GM21390 (cell line): Measurements from ENCODE around the gene DDX17.

Experiments
- ATAC-seq: cut with Tn5 transposase; IDR thresholded peaks from one replicate; pipeline ENCODE4 v1.9.1; 2021; ENCODE audit not compliant: unreplicated experiment

DDX17 gene

DNA sequence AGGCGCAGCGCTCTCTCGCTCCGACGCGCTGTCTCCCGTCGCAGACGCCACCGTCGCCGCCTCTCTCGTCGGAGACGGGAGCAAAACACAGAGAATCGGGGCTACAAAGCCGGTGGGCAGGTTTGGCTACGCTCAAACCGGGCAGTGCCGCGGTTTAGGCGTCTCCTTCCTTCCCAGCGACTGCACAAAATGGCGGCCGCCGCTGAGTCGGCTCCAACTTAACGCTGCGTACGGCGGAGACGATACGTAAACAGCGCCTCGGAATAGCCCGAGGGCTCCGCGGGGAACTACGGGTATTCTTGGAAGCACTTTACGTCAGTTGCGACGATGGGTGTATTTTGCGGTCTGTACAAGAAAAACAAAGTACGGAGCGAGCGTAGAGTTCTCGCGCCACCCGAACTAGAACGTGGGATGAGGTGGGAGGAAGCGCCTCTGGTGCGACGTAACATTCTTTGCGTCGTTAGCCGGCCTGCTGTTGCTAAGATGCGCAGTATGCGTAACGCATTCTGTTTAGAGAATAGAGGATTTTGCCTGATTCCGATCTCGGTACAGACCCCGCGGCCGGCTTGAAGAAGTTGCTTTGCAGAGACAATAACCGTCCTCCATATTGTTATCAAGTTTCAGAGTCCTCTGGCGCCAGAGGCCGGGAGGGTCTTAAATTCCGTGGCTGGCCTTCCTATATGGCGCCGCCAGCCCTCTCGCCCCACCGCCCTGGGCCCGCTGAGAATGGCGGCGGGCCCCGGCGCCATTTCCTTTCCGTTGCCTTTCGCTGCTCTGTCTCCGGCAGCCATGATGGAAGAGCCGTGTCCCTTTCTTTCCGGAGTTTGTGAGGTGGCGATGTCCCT is at the start of gene DDX17:
Gene DDX17 (minus strand): TSS at position 194 of the 845 bp plus-strand sequence.
- ATAC-seq, result peak; percentile 71

DNA sequence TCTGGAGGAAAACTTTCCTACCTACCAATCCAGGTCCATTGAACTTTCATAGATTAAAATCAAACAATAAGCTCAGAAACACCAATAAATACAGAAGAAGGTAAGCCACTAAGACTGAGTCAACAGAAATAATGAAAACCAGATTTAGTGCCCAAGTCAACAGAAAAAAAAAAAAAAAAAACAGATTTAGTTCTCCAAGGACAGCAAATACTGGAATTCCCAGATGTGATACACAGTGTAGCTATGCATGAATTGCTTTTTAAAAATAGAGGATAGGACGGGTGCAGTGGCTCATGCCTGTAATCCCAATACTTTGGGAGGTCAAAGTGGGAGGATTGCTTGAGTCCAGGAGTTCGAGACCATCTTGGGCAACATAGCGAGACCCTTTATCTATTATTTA is 48.2 kb upstream of the DDX17 start:
- no peak for ATAC-seq

DNA sequence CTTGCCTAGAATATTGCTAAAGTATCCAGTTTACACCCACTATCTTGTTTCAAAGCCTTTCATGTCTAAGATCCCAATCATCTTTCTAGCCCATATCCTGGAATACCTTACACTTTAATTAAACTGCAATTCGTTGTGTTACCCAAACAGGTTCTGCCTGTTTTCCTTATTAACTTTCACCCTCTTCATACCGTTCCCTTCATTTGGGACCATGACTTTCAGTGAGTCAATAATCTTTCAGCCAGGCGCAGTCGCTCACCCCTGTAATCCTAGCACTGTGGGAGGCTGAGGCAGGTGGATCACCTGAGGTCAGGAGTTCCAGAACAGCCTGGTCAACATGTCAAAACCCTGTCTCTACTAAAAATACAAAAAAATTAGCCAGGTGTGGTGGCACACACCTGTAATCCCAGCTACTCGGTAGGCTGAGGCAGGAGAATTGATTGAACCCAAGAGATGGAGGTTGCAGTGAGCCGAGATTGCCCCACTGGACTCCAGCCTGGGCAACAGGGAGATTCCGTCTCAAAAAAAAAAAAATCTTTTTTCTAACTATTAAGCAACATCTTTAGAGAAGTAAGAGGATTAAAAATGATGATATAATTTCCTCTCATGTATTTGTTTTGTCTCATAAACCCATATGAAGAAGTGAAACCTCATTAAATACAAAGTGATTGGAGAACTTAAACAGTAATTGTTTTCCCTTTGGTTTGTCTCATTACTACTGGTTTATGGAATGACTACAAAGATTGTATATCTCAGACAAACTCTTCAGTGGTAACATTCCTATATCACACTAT is 43.2 kb upstream of the DDX17 start:
- ATAC-seq, result no peak

DNA sequence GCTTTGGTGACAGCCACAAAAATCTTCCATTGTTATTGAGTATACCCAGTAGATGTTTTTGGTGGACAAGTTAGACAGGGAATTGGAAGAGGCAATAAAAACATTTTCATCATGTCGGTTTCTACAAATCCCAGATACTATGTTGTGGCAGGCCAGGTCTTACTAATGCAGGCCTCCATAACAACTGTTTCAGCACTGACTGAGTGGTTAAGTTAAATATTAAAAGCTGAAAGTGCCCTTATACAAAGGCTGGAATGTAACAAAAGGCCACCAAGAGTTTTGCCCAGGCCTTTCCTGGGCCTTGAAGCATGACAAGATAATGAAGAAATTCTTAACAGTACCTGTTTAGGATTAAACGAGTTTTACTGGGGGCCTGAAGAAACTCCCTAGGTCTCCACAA is 34.6 kb upstream of the DDX17 start:
- no peak for ATAC-seq

DNA sequence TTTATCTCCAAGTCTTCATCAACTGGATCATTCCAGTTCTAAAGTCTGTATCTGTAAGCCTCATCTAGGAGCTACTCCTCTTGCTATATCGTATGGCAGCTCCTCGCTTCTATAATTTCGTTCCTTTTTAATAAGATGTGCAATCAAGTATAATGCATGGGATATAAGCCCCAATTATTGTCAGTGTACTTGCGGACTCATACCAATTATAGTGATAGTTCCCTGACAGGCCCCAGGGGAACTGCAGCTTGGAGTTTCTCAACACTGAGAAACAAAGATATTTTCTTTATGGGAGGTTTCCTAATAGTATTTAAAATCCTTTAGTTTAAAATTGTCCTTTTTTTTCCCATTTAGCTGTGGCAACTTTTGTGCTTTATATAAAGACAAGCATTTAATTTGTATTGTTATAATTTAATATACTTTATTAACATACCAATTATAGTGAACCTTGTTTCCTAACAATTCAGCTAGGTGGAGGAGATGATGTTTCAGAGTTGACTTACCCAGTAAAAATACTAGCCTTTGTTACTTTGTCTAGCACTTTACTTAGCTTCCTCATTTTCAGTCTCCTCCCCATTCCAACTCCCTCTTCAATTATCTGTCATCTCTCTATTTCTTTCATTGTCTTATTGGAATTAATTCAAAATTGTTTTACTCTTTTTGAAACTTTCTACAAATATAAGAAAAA is 25.3 kb upstream of the DDX17 start:
- ATAC-seq, result no peak

DNA sequence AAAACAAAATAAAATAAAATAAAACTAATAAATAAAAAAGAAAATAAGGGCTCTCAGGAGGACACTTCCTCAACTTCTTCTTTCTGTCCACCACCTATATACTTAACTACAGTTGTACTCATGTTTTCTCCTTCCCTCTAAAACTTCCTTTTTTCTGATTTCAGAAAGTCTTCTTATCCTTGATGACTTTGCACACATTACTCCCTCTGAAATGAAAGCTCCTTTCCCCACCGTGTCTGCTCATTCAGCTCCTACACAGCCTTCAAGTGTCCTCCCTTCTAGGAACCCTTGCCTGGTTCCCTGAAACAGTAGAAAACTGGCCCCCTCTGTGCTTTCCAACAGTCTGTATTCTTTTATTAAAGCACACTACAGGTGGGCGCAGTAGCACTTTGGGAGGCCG is 18.3 kb upstream of the DDX17 start:
- ATAC-seq, result no peak

DNA sequence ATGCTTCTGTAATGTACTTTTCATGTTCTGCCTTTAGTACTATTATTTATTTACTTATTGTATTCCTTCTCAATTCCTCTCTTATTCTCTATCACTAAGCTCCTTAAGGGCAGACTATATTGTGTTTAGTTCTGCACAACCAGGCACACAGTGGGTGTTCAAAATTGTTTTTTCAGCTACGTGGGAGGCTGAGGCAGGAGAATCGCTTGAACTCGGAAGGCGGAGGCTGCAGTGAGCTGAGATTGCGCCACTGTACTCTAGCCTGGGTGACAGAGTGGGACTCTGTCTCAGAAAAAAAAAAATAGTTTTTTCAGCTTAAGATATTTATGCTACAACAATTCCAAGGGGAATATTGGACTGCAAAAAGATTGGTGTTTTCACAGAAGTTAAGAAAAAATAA is 17.4 kb upstream of the DDX17 start:
- ATAC-seq, result no peak

DNA sequence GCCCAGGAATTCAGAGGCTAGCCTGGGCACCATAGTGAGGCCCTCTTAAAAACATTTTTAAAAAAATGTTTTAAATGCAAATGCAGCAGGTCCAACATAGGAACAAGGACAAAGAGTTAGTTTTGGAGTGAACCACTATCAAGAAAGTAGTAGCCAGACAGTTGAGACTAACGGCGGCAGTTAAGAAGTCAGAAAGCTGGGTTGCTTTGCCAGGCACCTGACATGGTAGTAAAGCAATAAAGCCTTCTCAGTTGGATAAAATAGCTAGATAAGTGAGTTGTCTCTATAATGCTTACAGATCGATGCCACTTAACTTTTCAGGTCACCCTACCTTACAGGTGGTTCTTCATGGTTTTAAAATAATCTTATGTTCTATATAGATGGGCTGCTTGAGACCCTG is 16.9 kb upstream of the DDX17 start:
- ATAC-seq, result no peak

DNA sequence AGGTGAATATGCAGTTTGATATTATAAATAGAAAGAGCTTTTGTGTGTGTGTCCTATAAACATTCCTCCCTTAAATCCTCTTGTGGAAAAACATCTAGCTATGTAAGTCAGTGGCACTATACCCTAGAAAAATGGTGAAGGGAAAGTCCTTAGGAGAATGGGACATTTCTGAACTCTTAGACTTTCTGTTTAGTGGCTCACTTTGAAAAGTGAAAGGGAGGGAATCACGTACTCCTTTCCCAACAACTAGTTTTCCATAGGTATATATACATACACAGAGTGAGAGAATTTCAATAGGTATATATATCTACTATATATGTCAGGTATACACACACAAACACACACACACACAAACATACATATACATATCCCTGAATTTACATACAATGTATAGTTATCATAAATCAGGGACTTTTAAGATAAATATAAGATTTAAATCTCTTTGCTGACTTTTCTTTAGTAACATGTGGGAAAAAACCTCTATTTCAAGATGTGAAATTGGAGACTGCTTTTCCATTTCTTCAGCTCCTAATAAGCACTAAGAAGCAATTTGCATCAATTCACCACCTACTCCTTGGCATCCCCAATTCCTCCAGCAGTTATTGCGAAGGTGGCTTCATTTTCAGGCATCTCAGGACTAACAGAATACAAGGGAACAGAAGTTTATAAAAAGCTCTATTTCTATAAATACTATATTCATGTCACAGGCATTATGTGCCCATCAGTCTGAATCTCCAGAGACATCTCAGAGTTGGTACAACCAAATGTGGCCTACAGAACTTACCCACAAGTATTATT is 13.5 kb upstream of the DDX17 start:
- ATAC-seq, result no peak

DNA sequence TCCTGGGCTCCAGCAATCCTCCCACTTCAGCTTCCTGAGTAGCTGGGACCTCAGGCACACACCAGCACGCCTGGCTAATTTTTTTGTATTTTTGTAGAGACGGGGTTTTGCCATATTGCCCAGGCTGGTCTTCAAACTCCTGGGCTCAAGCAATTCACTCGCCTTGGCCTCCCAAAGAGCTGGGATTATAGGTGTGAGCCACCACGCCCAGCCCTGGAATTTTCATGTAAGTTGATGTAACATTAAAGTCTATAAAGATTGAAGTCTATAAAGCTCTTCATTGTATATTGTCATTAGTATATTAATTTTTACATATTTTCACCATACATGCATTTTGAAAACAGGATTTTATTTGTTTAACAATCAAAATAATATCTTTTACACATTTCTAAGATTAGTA is 12.5 kb upstream of the DDX17 start:
- ATAC-seq, result no peak

DNA sequence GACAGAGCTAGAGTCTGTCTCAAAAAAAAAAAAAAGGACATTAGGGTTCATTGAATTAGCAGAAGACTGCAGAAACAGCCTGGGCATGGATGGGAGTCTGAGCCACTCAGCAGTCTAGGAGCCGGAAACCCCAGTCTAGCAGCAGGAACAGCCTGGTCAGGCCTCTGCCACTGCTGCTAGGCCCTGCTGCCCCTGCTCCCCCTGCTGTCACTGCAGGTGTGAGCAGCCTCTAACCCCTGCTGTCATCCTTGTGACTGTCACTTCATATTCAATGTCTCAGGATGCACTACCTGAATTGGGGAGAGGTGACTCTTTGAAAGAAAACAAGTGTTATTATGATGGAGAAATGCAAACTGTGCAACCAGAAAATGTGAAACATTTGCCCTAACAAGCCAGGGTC is 7.0 kb upstream of the DDX17 start:
- ATAC-seq, result no peak

DNA sequence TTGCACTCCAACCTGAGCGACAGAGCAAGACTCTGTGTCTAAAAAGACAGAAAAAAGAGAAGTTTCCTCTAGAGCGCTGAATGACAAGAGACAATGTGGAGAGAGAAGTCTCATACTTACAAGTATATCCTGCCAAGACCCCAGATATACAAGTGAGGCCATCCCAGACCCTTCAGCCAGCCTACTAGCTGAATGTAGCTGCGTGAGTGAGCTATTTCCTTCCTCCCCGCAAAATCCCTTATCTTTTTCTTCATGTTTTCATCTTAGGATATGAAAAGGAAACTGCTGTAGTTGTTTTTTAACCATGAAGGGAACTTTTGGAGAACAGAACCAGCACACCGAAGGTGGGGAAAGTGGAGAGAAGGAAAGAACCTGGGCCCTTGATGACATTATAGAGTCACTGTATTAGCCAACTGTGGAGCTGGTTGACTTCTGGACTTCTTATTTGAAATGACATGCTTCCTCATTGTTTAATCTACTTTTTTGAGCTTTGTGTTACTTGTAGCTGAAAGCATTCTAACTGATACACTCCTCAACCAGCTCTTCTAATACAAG is 4.4 kb upstream of the DDX17 start:
- ATAC-seq, result no peak

DNA sequence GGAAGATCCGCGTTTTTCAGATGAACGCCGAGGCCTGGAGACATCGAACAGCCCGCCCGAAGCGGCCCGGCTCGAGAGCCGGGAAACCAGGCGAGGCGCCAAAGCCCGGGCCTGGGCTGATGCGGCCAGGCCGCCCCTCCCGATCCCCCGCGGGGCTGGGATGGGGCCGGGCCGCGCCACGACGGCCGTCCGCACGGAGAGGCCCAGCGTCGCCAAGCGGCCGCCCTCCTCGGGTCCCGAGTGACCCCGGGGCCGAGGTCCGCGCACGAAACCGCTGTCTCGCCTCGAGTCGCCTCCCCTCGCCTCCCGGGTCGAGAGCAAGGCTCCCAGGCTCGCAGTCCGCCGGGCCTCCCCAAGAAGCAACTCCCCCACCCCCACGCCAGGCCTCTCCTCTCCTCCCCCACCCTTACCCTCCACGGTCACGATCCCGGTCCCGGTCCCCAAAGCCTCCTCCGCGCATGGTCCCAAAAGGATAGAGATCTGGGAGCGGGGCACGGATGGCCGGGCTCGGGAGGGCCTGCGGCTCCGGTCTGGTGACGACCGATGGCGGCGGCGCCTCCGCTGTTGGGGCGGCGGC is 482 bp downstream of the DDX17 start:
- peak; percentile 19 for ATAC-seq

DNA sequence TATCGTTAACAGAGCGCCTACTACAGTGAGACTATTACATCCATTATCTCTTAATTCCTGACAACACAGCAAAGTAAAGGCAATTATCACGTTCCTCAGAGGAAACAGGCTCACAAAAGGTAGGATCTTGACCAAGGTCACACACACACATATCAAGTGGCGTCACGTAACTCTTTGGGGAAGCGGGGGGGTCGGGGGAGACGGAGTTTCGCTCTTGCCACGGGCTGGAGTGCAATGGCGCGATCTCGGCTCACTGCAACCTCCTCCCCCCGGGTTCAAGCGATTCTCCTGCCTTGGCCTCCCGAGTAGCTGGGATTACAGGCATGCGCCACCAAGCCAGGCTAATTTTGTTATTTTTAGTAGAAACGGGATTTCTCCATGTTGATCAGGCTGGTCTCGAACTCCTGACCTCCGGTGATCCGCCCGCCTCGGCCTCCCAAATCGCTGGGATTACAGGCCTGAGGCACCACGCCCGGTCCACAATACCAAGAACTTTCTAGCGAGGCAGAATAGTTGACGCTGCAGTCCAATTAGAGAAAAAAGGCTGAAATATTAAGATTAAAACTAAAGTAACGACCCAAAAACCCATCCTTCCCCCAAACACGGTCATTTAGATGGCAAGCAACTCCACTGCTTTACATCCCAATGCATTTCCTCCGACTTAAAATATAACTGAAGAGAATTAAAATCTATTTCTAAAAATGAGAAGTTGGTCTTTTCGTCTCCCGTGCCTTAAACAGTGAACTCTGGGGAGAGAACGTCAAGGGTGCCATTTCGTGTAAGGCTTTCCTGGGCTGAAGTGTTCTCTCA is 1.2 kb downstream of the DDX17 start:
- no peak for ATAC-seq

DNA sequence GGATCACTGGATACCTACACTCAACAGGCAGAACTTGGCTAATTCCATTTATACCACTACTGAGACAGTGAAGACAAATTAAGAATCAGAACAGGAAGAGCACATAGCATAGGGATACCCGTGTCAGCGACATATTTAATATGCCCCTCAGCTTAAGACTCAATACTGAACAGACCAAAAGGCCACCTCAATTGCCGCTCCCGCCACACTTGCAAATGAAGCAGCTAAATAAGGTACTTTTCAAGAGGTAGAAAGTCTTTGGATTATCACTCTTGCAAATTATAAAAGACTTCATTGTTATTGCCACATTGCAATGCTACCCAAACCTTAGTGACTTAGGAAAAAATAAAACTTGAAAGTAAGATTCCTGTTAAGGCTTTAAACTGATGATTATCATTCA is 3.1 kb downstream of the DDX17 start:
- ATAC-seq, result no peak

DNA sequence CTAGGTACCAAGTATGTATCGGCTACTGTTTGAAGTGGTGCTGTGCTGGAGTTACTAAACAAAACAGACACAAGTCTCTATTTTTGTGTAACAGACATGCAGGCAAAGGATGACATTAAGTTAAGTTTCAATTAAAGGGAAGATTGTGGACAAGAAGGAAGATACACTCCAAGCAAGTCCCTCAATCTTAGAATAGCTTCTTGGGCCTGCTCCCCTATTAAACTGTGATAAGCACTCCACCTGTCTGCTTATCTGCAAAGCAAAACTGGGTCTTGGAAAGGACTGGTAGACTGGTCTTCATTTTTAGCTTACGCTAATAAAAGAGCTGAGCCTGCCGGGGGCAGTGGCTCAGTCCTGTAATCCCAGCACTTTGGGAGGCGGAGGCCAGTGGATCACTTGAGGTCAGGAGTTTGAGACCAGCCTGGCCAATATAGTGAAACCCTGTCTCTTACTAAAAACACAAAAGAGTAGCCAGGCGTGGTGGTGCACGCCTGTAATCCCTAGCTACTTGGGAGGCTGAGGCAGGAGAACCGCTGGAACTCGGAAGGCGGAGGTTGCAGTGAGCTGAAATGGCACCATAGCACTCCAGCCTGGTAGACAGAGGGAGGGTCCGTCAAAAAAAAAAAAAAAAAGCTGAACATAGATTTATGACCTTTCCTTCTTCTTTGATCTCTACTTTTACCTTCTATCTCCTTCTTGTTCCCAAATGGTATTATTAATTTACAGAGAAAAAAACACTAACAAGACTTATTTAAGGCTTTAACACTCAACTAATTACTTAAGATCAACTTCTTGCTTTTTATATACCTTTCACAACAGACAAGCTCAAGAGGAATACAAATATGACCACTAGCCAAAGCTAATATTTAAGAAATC is 4.1 kb downstream of the DDX17 start:
- ATAC-seq, result no peak

DNA sequence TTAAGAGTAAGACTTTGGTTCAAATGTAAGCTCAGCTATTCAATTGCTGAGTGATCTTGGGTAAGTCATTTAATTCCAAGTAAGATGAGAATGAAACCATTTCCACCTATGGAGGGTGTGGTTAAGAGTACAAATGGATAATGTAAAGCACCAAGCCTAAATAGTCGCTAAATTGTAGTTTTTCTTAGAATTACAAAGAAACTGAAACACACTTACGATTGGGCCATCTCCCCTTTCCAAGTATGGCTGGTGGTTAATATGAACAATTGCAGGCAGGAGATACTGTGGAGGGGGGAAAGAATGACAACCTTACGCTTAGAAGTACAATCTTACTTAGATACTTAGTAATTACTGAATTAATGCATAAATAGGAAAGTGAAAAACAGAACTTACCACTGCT is 8.2 kb downstream of the DDX17 start:
- ATAC-seq, result no peak

DNA sequence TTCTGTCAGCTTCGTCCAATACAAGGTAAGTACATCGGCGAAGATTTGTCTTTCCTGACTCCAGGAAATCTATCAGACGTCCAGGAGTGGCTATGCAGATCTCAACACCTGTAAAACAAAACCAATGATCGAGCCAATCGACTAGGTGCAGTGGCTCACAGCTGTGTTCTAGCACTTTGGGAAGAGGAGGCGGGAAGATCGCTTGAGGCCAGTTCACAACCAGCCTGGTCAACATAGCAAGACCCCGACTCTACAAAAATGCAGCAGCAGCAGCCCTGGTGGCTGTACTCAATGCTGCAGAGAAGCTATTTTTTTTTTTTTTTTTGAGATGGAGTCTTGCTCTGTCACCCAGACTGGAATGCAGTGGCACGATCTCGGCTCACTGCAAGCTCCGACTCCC is 11.2 kb downstream of the DDX17 start:
- no peak for ATAC-seq

DNA sequence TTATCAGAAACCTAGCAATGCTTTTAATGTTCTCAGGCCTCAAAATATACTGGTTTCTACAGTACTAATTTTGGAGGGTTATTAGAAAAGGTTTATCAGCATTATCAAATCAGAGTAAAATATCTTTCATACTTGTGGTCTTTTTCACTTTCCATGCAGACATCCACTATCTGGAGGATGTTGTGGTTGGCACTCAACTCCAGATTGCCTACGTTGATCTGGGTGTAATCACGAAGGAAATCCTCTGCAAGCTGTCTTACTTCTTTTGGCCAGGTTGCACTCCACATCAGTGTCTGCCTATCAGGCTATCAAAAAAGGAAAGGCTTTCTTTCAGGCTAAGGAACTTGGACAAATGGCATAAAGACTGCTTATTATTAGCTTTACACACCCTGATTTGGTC is 11.6 kb downstream of the DDX17 start:
- ATAC-seq, result no peak
